ENCODE results near the gene GNL2. TPM values are rescaled to one million over a fixed set of nuclear protein-coding genes. Genes with fewer than 3 reads are reported as not detected.

The GNL2 gene
- total and polyA plus RNA-seq, 10 of the 15 experiments (the other 5 are each of a cell fraction or from before 2014, with no cell fraction given), result 64.2 to 167 (median 88.2) TPM

GRCh38 chr1:37616330-37616729 is 20.6 kb upstream of the GNL2 start:
- Histone ChIP-seq H3K4me3 (no peak overlapping the region), H3K27ac (ENCODE audit: control insufficient read depth, insufficient read depth) (no peak overlapping the region), H3K9me3 (replicated peaks; ENCODE audit: control insufficient read depth, insufficient read depth, low read length) (no peaks in the 10 kb centered on the region), H3K79me2 (ENCODE audit: control insufficient read depth, insufficient read depth, low read length) (no peaks in the 10 kb centered on the region), H4K20me1 (ENCODE audit: control insufficient read depth, insufficient read depth) (no peaks in the 10 kb centered on the region), H3K4me2 (ENCODE audit: control insufficient read depth, insufficient read depth) (no peak overlapping the region), H3K27me3 (replicated peaks in 1 of 2; ENCODE audit: control insufficient read depth in 2 of 2, insufficient read depth in 2 of 2, low read length in 1 of 2) (peaks cover 5 to 7% of the 10 kb centered on the region in 2 experiments; a peak in 3 of 4 replicates), H2AFZ (ENCODE audit: control insufficient read depth, low read depth, low read length) (no peak overlapping the region), H3K4me1 (ENCODE audit: control insufficient read depth, insufficient read depth, low read length) (no peaks in the 10 kb centered on the region), H3K36me3 (ENCODE audit: control insufficient read depth in 2 of 2, insufficient read depth in 2 of 2, low read length in 1 of 2) (no peaks in the 10 kb centered on the region), H3K9ac (ENCODE audit: control insufficient read depth, insufficient read depth, low read length) (no peak overlapping the region)
- intact Hi-C loops (cut with micrococcal nuclease; ENCODE audit: unreplicated experiment) (no loop called here), in situ Hi-C loops (cut with MboI) (no loop called here)
- ATAC-seq, result no peak
- ChIA-PET POLR2A (no interaction called here), CTCF (interaction anchor here (0.6 kb wide), 1 partner anchor 373 kb away, joined by 3 read pairs; no protein-coding TSS in a partner anchor), SMC1A (ENCODE audit: uncharacterized antibody, unreplicated experiment) (no interaction called here), RAD21 (ENCODE audit: unreplicated experiment) (no interaction called here)
- 42% methylated on average over 14 of the region's 14 CpGs for WGBS (ENCODE audit: insufficient coverage, insufficient replicate concordance, low lambda C conversion rate, missing lambda C conversion rate)
- no peak for FAIRE-seq
- no peak for DNase-seq (ENCODE audit: low read depth, low spot score)
- no peak for TF ChIP-seq CHD4 (IDR thresholded peaks at IDR 0.05)
- TF ChIP-seq, protein P1, sequence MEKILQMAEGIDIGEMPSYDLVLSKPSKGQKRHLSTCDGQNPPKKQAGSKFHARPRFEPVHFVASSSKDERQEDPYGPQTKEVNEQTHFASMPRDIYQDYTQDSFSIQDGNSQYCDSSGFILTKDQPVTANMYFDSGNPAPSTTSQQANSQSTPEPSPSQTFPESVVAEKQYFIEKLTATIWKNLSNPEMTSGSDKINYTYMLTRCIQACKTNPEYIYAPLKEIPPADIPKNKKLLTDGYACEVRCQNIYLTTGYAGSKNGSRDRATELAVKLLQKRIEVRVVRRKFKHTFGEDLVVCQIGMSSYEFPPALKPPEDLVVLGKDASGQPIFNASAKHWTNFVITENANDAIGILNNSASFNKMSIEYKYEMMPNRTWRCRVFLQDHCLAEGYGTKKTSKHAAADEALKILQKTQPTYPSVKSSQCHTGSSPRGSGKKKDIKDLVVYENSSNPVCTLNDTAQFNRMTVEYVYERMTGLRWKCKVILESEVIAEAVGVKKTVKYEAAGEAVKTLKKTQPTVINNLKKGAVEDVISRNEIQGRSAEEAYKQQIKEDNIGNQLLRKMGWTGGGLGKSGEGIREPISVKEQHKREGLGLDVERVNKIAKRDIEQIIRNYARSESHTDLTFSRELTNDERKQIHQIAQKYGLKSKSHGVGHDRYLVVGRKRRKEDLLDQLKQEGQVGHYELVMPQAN (conservative IDR thresholded peaks at IDR 0.05), result no peak
- TF ChIP-seq ZNF384 (IDR thresholded peaks at IDR 0.05; ENCODE audit: borderline replicate concordance, low read depth, low read length), result no peak
- TF ChIP-seq CHD2 (IDR thresholded peaks at IDR 0.05; ENCODE audit: borderline replicate concordance, low read depth, low read length), result no peak
- TF ChIP-seq MEF2B (IDR thresholded peaks at IDR 0.05; ENCODE audit: partially characterized antibody, poor library complexity, severe bottlenecking), result no peak
- no peak for TF ChIP-seq EED (IDR thresholded peaks at IDR 0.05; ENCODE audit: low read depth)
- no peak for TF ChIP-seq SMC3 (IDR thresholded peaks at IDR 0.05; ENCODE audit: borderline replicate concordance, low read length)
- no peak for TF ChIP-seq JUND (IDR thresholded peaks at IDR 0.05; ENCODE audit: low read depth, low read length)
- no peak for TF ChIP-seq NFXL1 (IDR thresholded peaks at IDR 0.05; ENCODE audit: borderline replicate concordance)
- TF ChIP-seq PRDM15 (CRISPR knock-in tag; IDR thresholded peaks at IDR 0.05), result no peak
- no peak for TF ChIP-seq RFX5 (IDR thresholded peaks at IDR 0.05; ENCODE audit: low read depth, low read length)
- TF ChIP-seq ETV6 (conservative IDR thresholded peaks at IDR 0.05 in 1 of 2, IDR thresholded peaks at IDR 0.05 in 1 of 2; ENCODE audit: borderline replicate concordance in 1 of 2, low read depth in 1 of 2), result no peak
- no TSS peak for BruUV-seq (replicated peaks)
